GM12864 (cell line): ENCODE data around the gene TOX4.

Experiments used
- DNase-seq: peaks from one replicate; pipeline ENCODE4 v3.0.0-alpha.2; 2011; ENCODE audit warnings: low read depth
- H3K4me3 ChIP-seq: 2 replicates; pipeline ENCODE4 v1.5.1; 2011; ENCODE audit warnings: mild to moderate bottlenecking, low read depth, low read length, control low read depth
- CTCF ChIP-seq: IDR thresholded peaks from 2 replicates; pipeline ENCODE4 v1.5.1; 2011; ENCODE audit warnings: low read depth, mild to moderate bottlenecking, moderate library complexity, low read length, control low read depth, inconsistent platforms; ENCODE audit errors: missing control alignments

TOX4 gene

DNA sequence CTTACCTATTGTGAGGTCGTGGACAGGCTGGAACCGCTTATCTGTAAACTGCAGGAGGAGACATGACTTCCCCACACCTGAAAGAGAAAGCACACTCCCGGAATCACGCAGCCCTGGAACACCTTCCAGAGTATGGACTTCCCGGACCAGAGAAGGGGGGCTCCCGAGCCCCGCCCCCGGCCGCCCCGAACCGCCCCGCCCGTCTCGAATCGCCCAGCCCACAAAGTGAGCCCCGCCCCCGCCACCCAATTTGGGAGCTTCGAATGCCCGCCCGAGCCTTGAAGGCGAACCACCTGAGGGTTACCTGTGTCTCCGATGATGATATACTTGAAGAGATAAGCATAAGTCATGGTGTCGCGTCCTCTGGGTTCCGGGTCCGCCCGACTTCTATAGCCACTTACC, 471 bp upstream of the TOX4 start:
- H3K4me3 ChIP-seq: peak overlapping the region; percentile 91
- DNase-seq: no peak
- no peak for TF ChIP-seq CTCF

DNA sequence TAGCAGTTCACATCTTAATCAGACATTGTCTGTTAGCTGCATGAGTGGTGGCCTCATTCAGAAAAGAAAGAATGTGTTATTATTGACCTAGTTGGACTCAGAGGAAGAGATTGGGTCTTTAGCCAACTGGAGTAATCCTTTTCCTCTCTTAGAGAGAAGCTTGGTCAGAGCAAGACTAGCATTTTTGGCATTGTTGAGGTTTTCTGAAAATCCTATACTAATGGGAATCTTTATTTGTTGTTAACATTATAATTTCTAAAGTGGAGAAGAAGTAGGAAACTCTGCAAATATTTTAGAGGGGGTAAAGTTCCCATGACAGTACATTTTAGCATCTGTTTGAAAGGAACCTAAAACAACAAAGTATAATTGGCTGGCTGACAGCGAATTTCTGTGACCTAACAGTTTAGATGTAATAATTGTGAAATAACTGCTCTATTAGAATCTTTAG, 9.7 kb downstream of the TOX4 start:
- TF ChIP-seq CTCF: no peak
- no peak for DNase-seq

DNA sequence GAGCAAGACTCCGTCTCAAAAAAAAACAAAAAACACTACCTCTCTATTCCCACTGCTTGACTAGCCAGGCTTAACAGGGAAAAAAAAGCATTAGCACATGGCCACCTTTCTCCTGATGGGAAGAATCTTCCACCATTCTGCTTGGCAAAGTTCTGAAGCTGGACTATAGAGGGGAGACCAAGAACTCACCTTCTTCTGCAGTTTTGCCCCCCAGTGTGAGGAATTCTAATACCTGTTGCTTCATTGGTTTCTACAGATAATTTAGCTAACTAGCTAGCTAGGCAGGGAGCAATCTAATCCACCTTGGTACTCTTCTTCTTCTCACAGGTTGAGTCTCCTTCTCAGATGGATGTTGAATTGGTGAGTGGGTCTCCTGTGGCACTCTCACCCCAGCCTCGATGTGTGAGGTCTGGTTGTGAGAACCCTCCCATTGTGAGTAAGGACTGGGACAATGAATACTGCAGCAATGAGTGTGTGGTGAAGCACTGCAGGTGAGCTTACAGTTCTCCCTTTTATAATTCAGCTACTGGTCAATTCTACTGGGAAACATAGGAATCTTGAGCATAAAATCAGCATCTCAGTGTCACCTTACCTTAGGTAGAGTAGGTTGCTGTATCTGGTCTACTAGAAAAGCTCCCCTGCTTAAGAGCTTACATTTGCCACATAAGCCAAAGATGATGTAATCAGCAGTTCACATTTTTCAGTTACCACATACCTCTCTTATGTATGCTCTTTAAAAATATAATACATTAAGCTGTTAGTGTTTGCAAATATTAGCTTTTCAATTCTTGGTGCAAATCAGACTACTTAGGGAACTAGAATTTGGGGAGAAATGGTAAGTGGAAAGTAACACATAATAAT, 18.1 kb downstream of the TOX4 start:
- TF ChIP-seq CTCF: no peak
- DNase-seq: no peak
- no peak overlapping the region for H3K4me3 ChIP-seq

More for the DNA sequence above, 9.7 kb downstream of the TOX4 start:
- H3K4me3 ChIP-seq: no peak overlapping the region

- no peak for TF ChIP-seq CTCF
- no peak for DNase-seq
- no peak overlapping the region for H3K4me3 ChIP-seq
These were observed 19.5 kb downstream of the TOX4 start for GRCh38 chr14:21496453-21496852.

DNA sequence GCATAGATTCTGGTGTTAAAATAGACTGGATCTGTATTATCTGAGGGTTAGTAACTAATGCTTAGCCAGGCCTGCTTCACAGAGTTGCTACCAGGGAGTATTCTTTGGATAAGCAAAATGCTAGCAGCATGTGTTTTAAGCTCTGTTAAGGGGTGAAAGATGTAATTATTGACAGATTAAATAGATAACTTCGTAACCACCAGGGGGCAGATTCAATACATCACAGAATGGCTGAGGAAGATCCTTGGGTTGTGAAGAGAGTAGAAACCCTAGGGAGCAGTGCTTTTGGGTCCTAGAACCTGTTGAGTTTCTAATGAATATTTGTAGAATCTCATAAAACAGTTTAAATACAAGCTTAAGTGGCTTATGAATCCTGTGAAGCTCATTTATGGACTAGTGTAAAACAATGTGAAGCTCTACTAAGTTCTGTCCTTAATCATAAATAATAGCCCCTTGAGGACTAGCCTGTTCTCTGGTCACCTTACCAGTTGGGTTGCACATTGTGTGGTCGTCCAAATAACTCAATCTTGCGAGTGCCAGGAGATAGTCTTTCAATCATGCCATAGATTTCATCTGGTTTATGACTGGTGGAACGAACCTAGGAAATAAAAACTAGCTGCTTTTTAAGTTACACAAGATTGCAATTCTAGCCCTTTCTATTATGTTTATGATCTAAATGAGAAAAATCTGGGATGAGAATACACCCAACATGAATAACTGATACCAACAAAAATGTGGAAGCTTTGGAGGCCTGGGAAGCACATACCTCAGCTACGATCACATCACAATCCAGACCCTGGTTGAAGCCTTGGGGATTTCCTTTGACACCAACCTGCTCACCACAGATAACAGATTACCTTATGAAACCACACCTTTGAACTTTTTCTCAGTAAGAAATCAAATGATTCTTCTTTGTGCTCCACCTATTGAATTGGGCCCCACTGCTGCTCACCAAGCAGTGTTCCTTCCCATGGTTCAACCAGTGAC, 21.8 kb downstream of the TOX4 start:
- no peak overlapping the region for H3K4me3 ChIP-seq
- TF ChIP-seq CTCF: peak; percentile 52
- no peak for DNase-seq

GRCh38 chr14:21501568-21501967, 24.6 kb downstream of the TOX4 start:
- no peak for TF ChIP-seq CTCF

More at GRCh38 chr14:21501568-21501967, 24.6 kb downstream of the TOX4 start:
- H3K4me3 ChIP-seq: no peak overlapping the region
- no peak for DNase-seq
